Mammary epithelial cell (primary cell): ENCODE results near the gene SLC22A1.

Experiments
- EZH2 ChIP-seq: IDR thresholded peaks from 2 replicates; pipeline ENCODE4 v1.6.1; 2012; ENCODE audit warnings: low read length, inconsistent platforms, borderline replicate concordance
- TF ChIP-seq, protein P1 (sequence below), 2 donors: IDR thresholded peaks in 1 of 2; conservative IDR thresholded peaks in 1 of 2; 2 replicates each; pipeline ENCODE4 v1.5.1; 2011 to 2012; ENCODE audit warnings: inconsistent platforms in 2 of 2, low read length in 2 of 2, mild to moderate bottlenecking in 2 of 2, control low read depth in 1 of 2, low read depth in 1 of 2; ENCODE audit not compliant: insufficient read depth in 1 of 2; ENCODE audit errors: extremely low read depth in 1 of 2

DNA sequence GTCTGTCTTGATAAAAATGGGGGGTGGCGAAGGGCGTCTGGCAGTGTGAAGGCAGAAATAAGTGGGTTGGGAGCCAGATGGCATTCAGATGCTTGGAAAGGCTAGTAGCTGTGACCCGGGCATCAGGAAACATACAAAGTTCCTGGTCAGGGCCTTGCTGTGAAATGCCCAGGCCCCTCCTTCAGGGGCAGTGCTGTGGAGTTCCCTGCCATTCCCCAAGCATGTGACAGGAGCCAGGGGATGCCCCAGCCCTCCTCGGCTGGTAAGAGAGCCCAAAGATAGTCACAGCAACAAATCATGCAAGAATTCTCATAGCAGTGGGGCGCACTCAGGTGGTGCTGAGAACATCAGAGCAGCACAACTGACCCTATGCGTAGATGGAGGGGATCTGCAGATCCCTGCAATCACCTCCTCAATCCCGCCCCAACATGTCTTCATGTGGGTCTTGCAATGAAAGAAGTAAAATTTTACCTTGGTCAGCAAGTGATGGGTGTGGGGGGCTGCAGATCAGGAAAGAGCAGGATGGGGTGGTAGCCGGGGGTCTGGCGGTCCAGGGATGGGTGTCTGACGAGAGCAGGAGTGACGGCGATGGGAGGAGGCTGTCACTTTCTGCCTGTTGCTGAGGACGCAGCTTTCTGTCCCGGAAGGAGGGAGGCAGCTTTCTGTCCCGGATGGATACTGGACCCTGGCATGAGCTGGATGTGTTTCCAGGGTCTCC, 39.5 kb downstream of the SLC22A1 start:
- TF ChIP-seq, protein P1, sequence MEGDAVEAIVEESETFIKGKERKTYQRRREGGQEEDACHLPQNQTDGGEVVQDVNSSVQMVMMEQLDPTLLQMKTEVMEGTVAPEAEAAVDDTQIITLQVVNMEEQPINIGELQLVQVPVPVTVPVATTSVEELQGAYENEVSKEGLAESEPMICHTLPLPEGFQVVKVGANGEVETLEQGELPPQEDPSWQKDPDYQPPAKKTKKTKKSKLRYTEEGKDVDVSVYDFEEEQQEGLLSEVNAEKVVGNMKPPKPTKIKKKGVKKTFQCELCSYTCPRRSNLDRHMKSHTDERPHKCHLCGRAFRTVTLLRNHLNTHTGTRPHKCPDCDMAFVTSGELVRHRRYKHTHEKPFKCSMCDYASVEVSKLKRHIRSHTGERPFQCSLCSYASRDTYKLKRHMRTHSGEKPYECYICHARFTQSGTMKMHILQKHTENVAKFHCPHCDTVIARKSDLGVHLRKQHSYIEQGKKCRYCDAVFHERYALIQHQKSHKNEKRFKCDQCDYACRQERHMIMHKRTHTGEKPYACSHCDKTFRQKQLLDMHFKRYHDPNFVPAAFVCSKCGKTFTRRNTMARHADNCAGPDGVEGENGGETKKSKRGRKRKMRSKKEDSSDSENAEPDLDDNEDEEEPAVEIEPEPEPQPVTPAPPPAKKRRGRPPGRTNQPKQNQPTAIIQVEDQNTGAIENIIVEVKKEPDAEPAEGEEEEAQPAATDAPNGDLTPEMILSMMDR (conservative IDR thresholded peaks at IDR 0.05 in 1 of 2, IDR thresholded peaks at IDR 0.05 in 1 of 2; ENCODE audit: extremely low read depth in 1 of 2, insufficient read depth in 1 of 2, low read depth in 1 of 2, low read length in 2 of 2), result no peak
- no peak for TF ChIP-seq EZH2
